ENCODE measurements around the gene OR4C45. TPM values are rescaled to one million over a fixed set of nuclear protein-coding genes. Genes with fewer than 3 reads are reported as not detected.
A peak's percentile ranks its signal among the peaks of the same experiment; 100 is the strongest.
"Not testable (repeated sequence)": the region's sequence is repeated elsewhere in the genome, so short reads cannot be mapped to it uniquely, and the experiment has no call there.

OR4C45 gene
- total RNA-seq = not detected

GRCh38 chr11:50032574-50032973 is at the start of gene OR4C45:
TSS of gene OR4C45 (plus strand) at chr11:50032874.
- Histone ChIP-seq H3K27me3 (no peaks in the 10 kb centered on the region), H3K4me1 (no peaks in the 10 kb centered on the region), H3K36me3 (no peaks in the 10 kb centered on the region), H3K9me3 (peaks cover 0 to 4% (median 0%) of the 10 kb centered on the region in 4 donors), H3K27ac (replicated peaks in 1 of 4) (no peak within 1 kb of the TSS), H3K4me3 (no peak within 1 kb of the TSS)
- intact Hi-C loops (cut with DNase I) = no loop called here
- TF ChIP-seq EP300 (IDR thresholded peaks at IDR 0.05) = no peak
- no peak for TF ChIP-seq POLR2A (IDR thresholded peaks at IDR 0.05; ENCODE audit: low read depth)
- no peak for TF ChIP-seq POLR2AphosphoS5 (IDR thresholded peaks at IDR 0.05)
- no peak for TF ChIP-seq CTCF (IDR thresholded peaks at IDR 0.05)
- no peak for DNase-seq (ENCODE audit: extremely low spot score)

GRCh38 chr11:49995565-49995964 is 37.1 kb upstream of the OR4C45 start:
- no peak overlapping the region for H3K4me3 ChIP-seq
- intact Hi-C loops (cut with DNase I) = no loop called here
- 41% methylated on average over 6 of the region's 6 CpGs for WGBS
- no peaks in the 10 kb centered on the region for H3K4me1 ChIP-seq
- DNase-seq (ENCODE audit: extremely low spot score) = no peak
- TF ChIP-seq CTCF (IDR thresholded peaks at IDR 0.05) = peak in 1 of 3 experiments; percentile 40
- no peak for TF ChIP-seq EP300 (IDR thresholded peaks at IDR 0.05)
- H3K36me3 ChIP-seq = no peaks in the 10 kb centered on the region
- H3K27me3 ChIP-seq = no peaks in the 10 kb centered on the region
- H3K27ac ChIP-seq (replicated peaks in 1 of 4) = no peak overlapping the region
- H3K9me3 ChIP-seq = peaks cover 0 to 11% (median 0%) of the 10 kb centered on the region in 4 donors

- intact Hi-C loops (cut with DNase I) = no loop called here
- no peaks in the 10 kb centered on the region for H3K36me3 ChIP-seq
- H3K27ac ChIP-seq (replicated peaks in 1 of 4) = no peak overlapping the region
- DNase-seq (ENCODE audit: extremely low spot score) = no peak
- no peak overlapping the region for H3K4me3 ChIP-seq
- peaks cover 0 to 3% (median 0%) of the 10 kb centered on the region in 4 donors for H3K9me3 ChIP-seq
- WGBS = 18% methylated on average over 1 of the region's 1 CpG
- H3K4me1 ChIP-seq = no peaks in the 10 kb centered on the region
- H3K27me3 ChIP-seq = no peaks in the 10 kb centered on the region
- TF ChIP-seq CTCF (IDR thresholded peaks at IDR 0.05) = no peak
- no peak for TF ChIP-seq POLR2A (IDR thresholded peaks at IDR 0.05; ENCODE audit: low read depth)
- no peak for TF ChIP-seq EP300 (IDR thresholded peaks at IDR 0.05)
- TF ChIP-seq POLR2AphosphoS5 (IDR thresholded peaks at IDR 0.05) = no peak
Measured at GRCh38 chr11:50030193-50030592, 2.5 kb upstream of the OR4C45 start.

- H3K4me3 ChIP-seq; H3K9me3 ChIP-seq; DNase-seq (ENCODE audit: extremely low spot score); H3K4me1 ChIP-seq; H3K27me3 ChIP-seq; H3K27ac ChIP-seq (replicated peaks in 1 of 4); H3K36me3 ChIP-seq; intact Hi-C loops (cut with DNase I): not testable (repeated sequence)
Measured at GRCh38 chr11:50036239-50036638, 3.6 kb downstream of the OR4C45 start.

- intact Hi-C loops (cut with DNase I) = no loop called here
- TF ChIP-seq CTCF (IDR thresholded peaks at IDR 0.05) (no peak), POLR2A (IDR thresholded peaks at IDR 0.05; ENCODE audit: low read depth) (no peak), POLR2AphosphoS5 (IDR thresholded peaks at IDR 0.05) (no peak), EP300 (IDR thresholded peaks at IDR 0.05) (no peak)
- H3K27me3 ChIP-seq = no peaks in the 10 kb centered on the region
- H3K4me3 ChIP-seq = no peak overlapping the region
- peaks cover 0 to 4% (median 0%) of the 10 kb centered on the region in 4 donors for H3K9me3 ChIP-seq
- 33% methylated on average over 1 of the region's 1 CpG for WGBS
- no peaks in the 10 kb centered on the region for H3K36me3 ChIP-seq
- no peak overlapping the region for H3K27ac ChIP-seq (replicated peaks in 1 of 4)
- no peak for DNase-seq (ENCODE audit: extremely low spot score)
- H3K4me1 ChIP-seq = no peaks in the 10 kb centered on the region
Measured at GRCh38 chr11:50037251-50037650, 4.6 kb downstream of the OR4C45 start.
